Esophagus squamous epithelium (tissue), 4 donors: Measurements from ENCODE around the gene PLA1A.

Source experiments
- POLR2A ChIP-seq, 4 donors: fragments of 450-650 bp; IDR thresholded peaks; one replicate each; pipeline ENCODE4 v1.6.1; 2017; ENCODE audit warnings: antibody characterized with exemption in 4 of 4, mild to moderate bottlenecking in 4 of 4, moderate library complexity in 3 of 4
- TF ChIP-seq, protein P1 (sequence below), 6 experiments: fragments of 450-650 bp in 4 of 6; fragments of 200-600 bp in 2 of 6; sonication (generic) in 2 of 6; IDR thresholded peaks; one replicate each; pipeline ENCODE4 v1.5.1; 2016 to 2019; ENCODE audit warnings: antibody characterized with exemption in 6 of 6, mild to moderate bottlenecking in 4 of 6, moderate library complexity in 4 of 6

DNA sequence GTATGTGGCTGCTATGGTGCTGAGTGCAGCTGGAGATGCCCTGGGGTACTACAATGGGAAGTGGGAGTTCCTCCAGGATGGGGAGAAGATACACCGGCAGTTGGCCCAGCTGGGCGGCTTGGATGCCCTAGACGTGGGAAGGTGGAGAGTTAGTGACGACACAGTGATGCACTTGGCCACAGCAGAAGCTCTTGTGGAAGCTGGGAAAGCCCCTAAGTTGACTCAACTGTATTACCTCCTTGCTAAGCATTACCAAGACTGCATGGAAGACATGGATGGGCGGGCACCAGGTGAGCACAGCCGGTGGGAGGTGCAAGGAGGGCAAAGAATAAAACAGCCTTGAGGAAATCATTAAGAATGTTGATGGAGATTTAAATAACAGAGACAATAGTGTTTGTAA is 15.5 kb upstream of the PLA1A start:
- TF ChIP-seq POLR2A (IDR thresholded peaks at IDR 0.05), result no peak
- TF ChIP-seq, protein P1, sequence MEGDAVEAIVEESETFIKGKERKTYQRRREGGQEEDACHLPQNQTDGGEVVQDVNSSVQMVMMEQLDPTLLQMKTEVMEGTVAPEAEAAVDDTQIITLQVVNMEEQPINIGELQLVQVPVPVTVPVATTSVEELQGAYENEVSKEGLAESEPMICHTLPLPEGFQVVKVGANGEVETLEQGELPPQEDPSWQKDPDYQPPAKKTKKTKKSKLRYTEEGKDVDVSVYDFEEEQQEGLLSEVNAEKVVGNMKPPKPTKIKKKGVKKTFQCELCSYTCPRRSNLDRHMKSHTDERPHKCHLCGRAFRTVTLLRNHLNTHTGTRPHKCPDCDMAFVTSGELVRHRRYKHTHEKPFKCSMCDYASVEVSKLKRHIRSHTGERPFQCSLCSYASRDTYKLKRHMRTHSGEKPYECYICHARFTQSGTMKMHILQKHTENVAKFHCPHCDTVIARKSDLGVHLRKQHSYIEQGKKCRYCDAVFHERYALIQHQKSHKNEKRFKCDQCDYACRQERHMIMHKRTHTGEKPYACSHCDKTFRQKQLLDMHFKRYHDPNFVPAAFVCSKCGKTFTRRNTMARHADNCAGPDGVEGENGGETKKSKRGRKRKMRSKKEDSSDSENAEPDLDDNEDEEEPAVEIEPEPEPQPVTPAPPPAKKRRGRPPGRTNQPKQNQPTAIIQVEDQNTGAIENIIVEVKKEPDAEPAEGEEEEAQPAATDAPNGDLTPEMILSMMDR (IDR thresholded peaks at IDR 0.05), result no peak
